Sigmoid colon (tissue), 7 donors: ENCODE results near the gene YIF1B. TPM values are rescaled to one million over a fixed set of nuclear protein-coding genes. Genes with fewer than 3 reads are reported as not detected.

Source experiments
- DNase-seq: peaks from one replicate; pipeline ENCODE4 v3.0.0-alpha.2; 2019
- H3K27ac ChIP-seq, 4 donors: fragments of 200-600 bp; sonication (generic); one replicate each; pipeline ENCODE4 v1.5.1; 2016 to 2019; ENCODE audit warnings: mild to moderate bottlenecking in 1 of 4
- H3K27me3 ChIP-seq, 3 donors: fragments of 200-600 bp; sonication (generic); one replicate each; pipeline ENCODE4 v1.5.1; 2019; ENCODE audit warnings: mild to moderate bottlenecking in 1 of 3
- H3K36me3 ChIP-seq, 4 donors: fragments of 200-600 bp; sonication (generic); one replicate each; pipeline ENCODE4 v1.5.1; 2016 to 2019
- H3K4me1 ChIP-seq, 4 donors: fragments of 200-600 bp; sonication (generic); one replicate each; pipeline ENCODE4 v1.5.1; 2017 to 2019
- H3K4me3 ChIP-seq, 4 donors: fragments of 200-600 bp; sonication (generic); one replicate each; pipeline ENCODE4 v1.5.1; 2017 to 2019; ENCODE audit warnings: mild to moderate bottlenecking in 2 of 4, moderate library complexity in 1 of 4
- H3K9me3 ChIP-seq, 4 donors: fragments of 200-600 bp in 3 of 4; sonication (generic) in 3 of 4; one replicate each; pipeline versions ENCODE4 v1.5.1 to v1.6.1; 2013 to 2019
- CTCF ChIP-seq, 4 experiments: fragments of 450-650 bp in 3 of 4; fragments of 200-600 bp in 1 of 4; IDR thresholded peaks; one replicate each; pipeline ENCODE4 v1.5.1; 2016 to 2019; ENCODE audit warnings: antibody characterized with exemption in 4 of 4, mild to moderate bottlenecking in 3 of 4, moderate library complexity in 2 of 4
- EP300 ChIP-seq, 4 donors: sonication (generic); formaldehyde crosslinking; IDR thresholded peaks; one replicate each; pipeline ENCODE4 v1.6.1; 2017; ENCODE audit warnings: antibody characterized with exemption in 4 of 4
- POLR2A ChIP-seq, 2 donors: fragments of 450-650 bp; IDR thresholded peaks; one replicate each; pipeline ENCODE4 v1.6.1; 2016; ENCODE audit warnings: antibody characterized with exemption in 2 of 2, mild to moderate bottlenecking in 2 of 2, moderate library complexity in 2 of 2
- POLR2AphosphoS5 ChIP-seq, 4 donors: sonication (generic); formaldehyde crosslinking; IDR thresholded peaks; one replicate each; pipeline ENCODE4 v1.6.1; 2017; ENCODE audit warnings: antibody characterized with exemption in 4 of 4
- WGBS, 2 donors: extraction: QIAGEN DNeasy Blood & Tissue Kit; methylation state at CpG; one replicate each; pipeline ENCODE4 v1.1.7; 2013; 5-methylcytosine and 5-hydroxymethylcytosine counted together
- intact Hi-C: fragments of 100-400 bp; cut with DNase I; formaldehyde crosslinking; loops from one replicate; pipeline ENCODE4 v1.15.1; 2023
- polyA plus RNA-seq, 3 donors: library from polyadenylated mRNA; stranded (reverse); fragments of 200-250 nt; gene quantifications; one replicate each; pipeline ENCODE4 v1.2.3, GENCODE V29; 2013
- total RNA-seq, 4 donors: library from RNA; depleted of rRNA; stranded (reverse); fragments of >200 nt; gene quantifications; one replicate each; pipeline ENCODE4 v1.1.0, GENCODE V29; 2016
- donor health status: healthy with polysubstance abuse.
- donor health status: Bipolar disorder and iron deficiency.
- donor health status: healthy.

YIF1B gene
- total and polyA plus RNA-seq, 7 donors = 12.5 to 77.5 (median 14.3) TPM

- peak overlapping the region in 3 of 4 donors; percentile 38 to 61 (median 57) for H3K27ac ChIP-seq
- WGBS, 2 donors = 15 to 61% methylated on average over 2 of the region's 2 CpGs
- no peaks in the 10 kb centered on the region for H3K36me3 ChIP-seq
Observed at GRCh38 chr19:38273499-38273898, 42.2 kb downstream of the YIF1B start.

GRCh38 chr19:38270587-38271167 is 45.1 kb downstream of the YIF1B start:
- intact Hi-C loops = no loop called here
- H3K9me3 ChIP-seq = no peaks in the 10 kb centered on the region
- TF ChIP-seq POLR2A (IDR thresholded peaks at IDR 0.05) (no peak), EP300 (IDR thresholded peaks at IDR 0.05) (no peak), CTCF (IDR thresholded peaks at IDR 0.05) (no peak), POLR2AphosphoS5 (IDR thresholded peaks at IDR 0.05) (no peak)
- no peak for DNase-seq
- H3K27me3 ChIP-seq = no peaks in the 10 kb centered on the region
- H3K36me3 ChIP-seq = no peaks in the 10 kb centered on the region
- peak overlapping the region in 2 of 4 donors; percentile 25 to 42 for H3K27ac ChIP-seq
- H3K4me3 ChIP-seq = no peak overlapping the region
- WGBS, 2 donors = 68 to 89% methylated on average over 5 of the region's 5 CpGs
- H3K4me1 ChIP-seq = peaks cover 0 to 44% (median 35%) of the 10 kb centered on the region in 4 donors

More at GRCh38 chr19:38273499-38273898, 42.2 kb downstream of the YIF1B start:
- H3K4me1 ChIP-seq = peaks cover 0 to 55% (median 49%) of the 10 kb centered on the region in 4 donors
- no peaks in the 10 kb centered on the region for H3K27me3 ChIP-seq
- intact Hi-C loops = no loop called here
- no peak for TF ChIP-seq POLR2A (IDR thresholded peaks at IDR 0.05)
- no peak for TF ChIP-seq CTCF (IDR thresholded peaks at IDR 0.05)
- TF ChIP-seq EP300 (IDR thresholded peaks at IDR 0.05) = no peak
- TF ChIP-seq POLR2AphosphoS5 (IDR thresholded peaks at IDR 0.05) = no peak
- no peaks in the 10 kb centered on the region for H3K9me3 ChIP-seq
- no peak overlapping the region for H3K4me3 ChIP-seq
- peak; percentile 28 for DNase-seq

GRCh38 chr19:38268539-38268938 is 47.2 kb downstream of the YIF1B start:
- no peaks in the 10 kb centered on the region for H3K36me3 ChIP-seq
- H3K4me3 ChIP-seq = no peak overlapping the region
- TF ChIP-seq POLR2A (IDR thresholded peaks at IDR 0.05) = no peak
- TF ChIP-seq POLR2AphosphoS5 (IDR thresholded peaks at IDR 0.05) = no peak
- no peak for TF ChIP-seq EP300 (IDR thresholded peaks at IDR 0.05)
- TF ChIP-seq CTCF (IDR thresholded peaks at IDR 0.05) = no peak
- H3K4me1 ChIP-seq = peaks cover 0 to 37% (median 33%) of the 10 kb centered on the region in 4 donors
- no peaks in the 10 kb centered on the region for H3K27me3 ChIP-seq
- 36 to 84% methylated on average over 8 of the region's 8 CpGs for WGBS, 2 donors
- H3K9me3 ChIP-seq = no peaks in the 10 kb centered on the region
- DNase-seq = no peak
- H3K27ac ChIP-seq = peak overlapping the region in 2 of 4 donors; percentile 13 to 22
- intact Hi-C loops = no loop called here

GRCh38 chr19:38267761-38268483 is 47.8 kb downstream of the YIF1B start:
- Histone ChIP-seq H3K4me1 (peaks cover 0 to 31% (median 26%) of the 10 kb centered on the region in 4 donors), H3K9me3 (no peaks in the 10 kb centered on the region), H3K4me3 (no peak overlapping the region), H3K27ac (peak overlapping the region in 2 of 4 donors; percentile 13 to 22), H3K27me3 (no peaks in the 10 kb centered on the region), H3K36me3 (no peaks in the 10 kb centered on the region)
- TF ChIP-seq CTCF (IDR thresholded peaks at IDR 0.05) (no peak), POLR2AphosphoS5 (IDR thresholded peaks at IDR 0.05) (no peak), POLR2A (IDR thresholded peaks at IDR 0.05) (no peak), EP300 (IDR thresholded peaks at IDR 0.05) (no peak)
- intact Hi-C loops = no loop called here
- no peak for DNase-seq
- 16 to 60% methylated on average over 12 of the region's 12 CpGs for WGBS, 2 donors
